SH-SY5Y (cell line): ENCODE measurements around the gene TRIM29.

Experiments
- GATA2 ChIP-seq: IDR thresholded peaks from 2 replicates; pipeline ENCODE4 v1.6.1; 2011; ENCODE audit warnings: mild to moderate bottlenecking, low read depth, low read length
- GATA3 ChIP-seq: IDR thresholded peaks from 2 replicates; pipeline ENCODE4 v1.6.1; 2011; ENCODE audit warnings: low read depth, mild to moderate bottlenecking, low read length, moderate library complexity

DNA sequence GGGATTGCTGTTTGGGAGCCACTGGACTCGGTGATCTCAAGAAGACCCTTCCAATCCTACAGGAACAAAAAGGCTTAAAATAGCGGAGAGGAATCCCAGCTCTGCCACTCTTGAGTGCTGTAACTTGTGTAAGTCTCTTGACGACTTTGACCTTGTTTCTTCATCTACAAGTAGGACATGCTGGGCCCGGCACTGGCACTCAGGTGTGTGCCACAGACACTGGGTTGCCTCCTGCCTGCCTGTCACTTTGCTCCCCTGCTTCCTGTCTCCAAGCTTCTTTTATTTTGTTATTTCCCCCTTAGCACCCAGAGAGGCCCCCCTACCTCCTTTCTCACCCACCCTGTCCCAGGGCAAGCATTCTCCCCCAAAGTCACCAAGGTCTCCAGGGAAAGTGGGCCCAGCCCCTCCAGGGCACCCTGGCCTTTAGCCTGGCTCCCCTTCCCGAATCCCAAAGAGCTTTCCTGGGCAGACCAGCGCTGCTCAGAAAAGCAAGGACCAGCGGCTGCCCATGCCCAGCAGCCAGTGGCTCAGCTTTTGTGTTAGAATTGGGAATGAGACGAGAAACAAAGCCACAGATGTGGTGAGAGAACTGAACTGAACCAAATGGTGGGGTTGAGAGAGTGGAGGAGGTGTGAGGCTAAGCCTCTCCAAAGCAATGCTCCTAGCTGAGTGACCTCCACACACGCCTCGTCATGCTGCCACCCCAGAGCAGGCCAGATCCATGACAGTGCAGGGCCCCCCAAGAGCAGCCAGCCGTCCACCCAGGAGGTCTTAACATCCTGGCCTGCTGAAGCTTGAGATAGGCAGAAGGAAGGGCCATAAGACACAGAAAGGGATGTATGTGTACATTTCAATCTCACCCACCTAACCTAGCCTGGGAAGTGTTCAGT is 4.5 kb downstream of the TRIM29 start:
- TF ChIP-seq GATA2 (no peak), GATA3 (no peak)
